K562 (cell line): ENCODE measurements around the gene NPB. TPM values are rescaled to one million over a fixed set of nuclear protein-coding genes. Genes with fewer than 3 reads are reported as not detected.

Experiments
- ATF2 ChIP-seq: sonication (generic); formaldehyde crosslinking; IDR thresholded peaks from 2 replicates; pipeline ENCODE4 v1.8.1; 2022; ENCODE audit warnings: missing genetic modification reagents
- BRD4 ChIP-seq: fragments of 200-600 bp; sonication (generic); IDR thresholded peaks from 2 replicates; pipeline ENCODE4 v1.6.1; 2017; ENCODE audit warnings: inconsistent platforms
- DACH1 ChIP-seq: fragments of 450-650 bp; IDR thresholded peaks from 2 replicates; pipeline ENCODE4 v1.6.1; 2018; ENCODE audit not compliant: partially characterized antibody
- FIP1L1 ChIP-seq: fragments of 200-400 bp; formaldehyde crosslinking; IDR thresholded peaks from 2 replicates; pipeline ENCODE4 v1.6.1; 2018; ENCODE audit warnings: mild to moderate bottlenecking, low read depth, low read length; ENCODE audit not compliant: poor library complexity, severe bottlenecking
- GATAD2A ChIP-seq: fragments of 450-650 bp; IDR thresholded peaks from 2 replicates; pipeline ENCODE4 v1.6.1; 2017
- HMGXB4 ChIP-seq: sonication (generic); formaldehyde crosslinking; IDR thresholded peaks from 2 replicates; pipeline ENCODE4 v1.8.1; 2023; ENCODE audit warnings: mild to moderate bottlenecking, missing genetic modification reagents
- HNRNPL ChIP-seq: fragments of 200-400 bp; formaldehyde crosslinking; IDR thresholded peaks from 2 replicates; pipeline ENCODE4 v1.6.1; 2017; ENCODE audit warnings: low read depth, mild to moderate bottlenecking, low read length
- ILF3 ChIP-seq: fragments of 450-650 bp; IDR thresholded peaks from 2 replicates; pipeline ENCODE4 v1.6.1; 2018; ENCODE audit warnings: antibody characterized with exemption, mild to moderate bottlenecking, moderate library complexity, borderline replicate concordance
- KLF13 ChIP-seq: fragments of 450-650 bp; IDR thresholded peaks from 2 replicates; pipeline ENCODE4 v1.6.1; 2016; ENCODE audit warnings: missing genetic modification characterization, low read depth, mild to moderate bottlenecking, missing compliant biosample characterization, moderate library complexity, borderline replicate concordance
- RBFOX2 ChIP-seq: fragments of 200-400 bp; formaldehyde crosslinking; IDR thresholded peaks from 2 replicates; pipeline ENCODE4 v1.6.1; 2017; ENCODE audit warnings: low read depth, mild to moderate bottlenecking, low read length, moderate library complexity
- ZFP30 ChIP-seq: fragments of 250-450 bp; sonication (Bioruptor Pico); IDR thresholded peaks from 2 replicates; pipeline ENCODE4 v1.8.0; 2022; ENCODE audit warnings: moderate library complexity, mild to moderate bottlenecking, inconsistent platforms, borderline replicate concordance
- ZNF407 ChIP-seq: fragments of 450-650 bp; IDR thresholded peaks from 2 replicates; pipeline ENCODE4 v1.6.1; 2016; ENCODE audit warnings: low read depth
- ZNF511 ChIP-seq: sonication (generic); formaldehyde crosslinking; IDR thresholded peaks from 2 replicates; pipeline ENCODE4 v1.8.0; 2022; ENCODE audit warnings: mild to moderate bottlenecking, missing genetic modification reagents
- ZNF583 ChIP-seq: fragments of 250-450 bp; sonication (Bioruptor Pico); IDR thresholded peaks from 2 replicates; pipeline ENCODE4 v1.4.0; 2020
- ZNF668 ChIP-seq: fragments of 250-450 bp; sonication (Bioruptor Pico); IDR thresholded peaks from 2 replicates; pipeline ENCODE4 v1.8.0; 2022; ENCODE audit warnings: mild to moderate bottlenecking, inconsistent platforms
- polyA plus RNA-seq, 8 experiments: library from polyadenylated mRNA; depleted of rRNA in 4 of 8; stranded (reverse) in 5 of 8; unstranded in 3 of 8; fragments of >200 nt; fragmentation: Nextera tagmentation in 2 of 8; fragmentation: Illumina TruSeq in 1 of 8; extraction: Ambion mirVana in 2 of 8; extraction: Trizol in 1 of 8; gene quantifications; 2 replicates each; pipeline versions ENCODE4 v1.2.1 to v1.2.3, GENCODE V29; 2011 to 2014; ENCODE audit warnings: inconsistent platforms in 1 of 8, missing spikeins in 1 of 8
- total RNA-seq, 7 experiments: library from RNA; depleted of rRNA in 6 of 7; stranded (reverse); fragments of >200 nt in 6 of 7; fragmentation: Illumina TruSeq in 2 of 7; extraction: Trizol in 2 of 7; gene quantifications; 2 replicates each; pipeline versions ENCODE4 v1.2.1 to v1.2.3, GENCODE V29; 2011 to 2021; ENCODE audit warnings: low replicate concordance in 1 of 7

NPB gene
- total and polyA plus RNA-seq, 9 of the 15 experiments (the other 6 are each of a cell fraction or from before 2014, with no cell fraction given): 0.03 to 0.61 (median 0.14) TPM; not detected in 2

GRCh38 chr17:81859906-81860755 lies 41.9 kb upstream of the NPB start, which contains the start of gene P4HB (continued):
- no peak for TF ChIP-seq ZNF407
- TF ChIP-seq RBFOX2: peak; percentile 86
- peak; percentile 88 for TF ChIP-seq FIP1L1
- peak; percentile 72; the same call in 1 of the 2 replicates for TF ChIP-seq HNRNPL
- TF ChIP-seq GATAD2A: 0 out of 2 replicates have a peak, but pooled peaks have one; percentile 28
- peak; percentile 93 for TF ChIP-seq HMGXB4 (CRISPR knock-in tag)
- TF ChIP-seq ZNF511 (CRISPR knock-in tag): peak; percentile 65; the same call in 1 of the 2 replicates
- TF ChIP-seq DACH1: no peak
- TF ChIP-seq KLF13 (tag): 0 out of 2 replicates have a peak, but pooled peaks have one; percentile 31
- TF ChIP-seq ZNF668 (CRISPR knock-in tag): no peak
- no peak; the same call in 1 of the 2 replicates for TF ChIP-seq ILF3
- peak; percentile 59; the same call in 1 of the 2 replicates for TF ChIP-seq BRD4
- peak; percentile 92; the same call in 1 of the 2 replicates for TF ChIP-seq ZNF583
- TF ChIP-seq ZFP30: no peak
- no peak for TF ChIP-seq ATF2 (CRISPR knock-in tag)
